HL-60 (cell line): ENCODE results near the gene KLK6.

Experiments
- DNase-seq, 2 experiments: peaks; one replicate each; pipeline ENCODE4 v3.0.0-alpha.2; 2010 to 2020; ENCODE audit warnings: low read depth in 1 of 2, low spot score in 1 of 2
- H3K27ac ChIP-seq: fragments of 250-450 bp; sonication (Bioruptor Pico); replicated peaks from 2 replicates; pipeline ENCODE4 v1.5.1; 2020; ENCODE audit warnings: mild to moderate bottlenecking, moderate library complexity
- H3K27me3 ChIP-seq: fragments of 250-450 bp; sonication (Bioruptor Pico); 2 replicates; pipeline ENCODE4 v1.5.1; 2021; ENCODE audit warnings: mild to moderate bottlenecking, moderate library complexity; ENCODE audit not compliant: insufficient read depth, poor library complexity, severe bottlenecking
- H3K4me3 ChIP-seq: replicated peaks from 2 replicates; pipeline ENCODE4 v1.5.1; 2011; ENCODE audit warnings: mild to moderate bottlenecking, control low read depth, low read length; ENCODE audit not compliant: insufficient read depth
- GABPA ChIP-seq: IDR thresholded peaks from 2 replicates; pipeline ENCODE4 v1.6.1; 2012; ENCODE audit warnings: low read depth
- POLR2AphosphoS5 ChIP-seq: IDR thresholded peaks from 2 replicates; pipeline ENCODE4 v1.6.1; 2012; ENCODE audit warnings: low read depth
- SPI1 ChIP-seq: IDR thresholded peaks from 2 replicates; pipeline ENCODE4 v1.6.1; 2012; ENCODE audit warnings: low read depth, mild to moderate bottlenecking, borderline replicate concordance
- TF ChIP-seq, protein P1 (sequence below): IDR thresholded peaks from 2 replicates; pipeline ENCODE4 v1.6.1; 2012; ENCODE audit warnings: low read depth; ENCODE audit not compliant: insufficient replicate concordance
- TF ChIP-seq, protein P2 (sequence below): IDR thresholded peaks from one replicate; pipeline ENCODE4 v1.5.1; 2011; ENCODE audit warnings: low read length, control low read depth, inconsistent platforms; ENCODE audit not compliant: insufficient read depth

KLK6 gene

DNA sequence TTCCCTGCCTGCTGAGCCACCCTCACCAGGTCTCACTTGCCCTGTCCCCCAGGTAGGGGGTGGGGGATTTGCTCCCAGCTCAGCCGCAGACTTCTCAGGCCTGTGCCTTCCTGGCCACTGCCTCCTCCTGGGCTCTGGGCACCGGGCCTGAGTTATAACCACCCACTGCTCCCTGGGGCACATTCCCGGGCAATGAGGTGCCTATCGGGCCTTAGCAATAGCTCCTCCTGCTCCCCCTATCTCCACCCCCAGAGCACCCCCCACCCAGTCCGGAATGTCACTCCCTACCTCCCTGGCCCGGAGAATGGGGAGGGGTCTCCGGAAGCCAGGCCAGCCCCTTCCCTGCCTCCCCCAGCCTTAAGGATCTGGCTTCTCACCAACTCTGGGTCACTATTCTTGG lies 16.5 kb downstream of the KLK6 start, which contains the start of gene KLK5:
Gene KLK5 (minus strand): TSS at position 129 of the 400 bp plus-strand sequence. CDS start 381 bp downstream, outside the sequence.
- H3K4me3 ChIP-seq, result no peak within 1 kb of the TSS
- DNase-seq, result no peak
- H3K27me3 ChIP-seq, result no peaks in the 10 kb centered on the region
- H3K27ac ChIP-seq, result no peak within 1 kb of the TSS
- no peak for TF ChIP-seq SPI1
- TF ChIP-seq, protein P1, sequence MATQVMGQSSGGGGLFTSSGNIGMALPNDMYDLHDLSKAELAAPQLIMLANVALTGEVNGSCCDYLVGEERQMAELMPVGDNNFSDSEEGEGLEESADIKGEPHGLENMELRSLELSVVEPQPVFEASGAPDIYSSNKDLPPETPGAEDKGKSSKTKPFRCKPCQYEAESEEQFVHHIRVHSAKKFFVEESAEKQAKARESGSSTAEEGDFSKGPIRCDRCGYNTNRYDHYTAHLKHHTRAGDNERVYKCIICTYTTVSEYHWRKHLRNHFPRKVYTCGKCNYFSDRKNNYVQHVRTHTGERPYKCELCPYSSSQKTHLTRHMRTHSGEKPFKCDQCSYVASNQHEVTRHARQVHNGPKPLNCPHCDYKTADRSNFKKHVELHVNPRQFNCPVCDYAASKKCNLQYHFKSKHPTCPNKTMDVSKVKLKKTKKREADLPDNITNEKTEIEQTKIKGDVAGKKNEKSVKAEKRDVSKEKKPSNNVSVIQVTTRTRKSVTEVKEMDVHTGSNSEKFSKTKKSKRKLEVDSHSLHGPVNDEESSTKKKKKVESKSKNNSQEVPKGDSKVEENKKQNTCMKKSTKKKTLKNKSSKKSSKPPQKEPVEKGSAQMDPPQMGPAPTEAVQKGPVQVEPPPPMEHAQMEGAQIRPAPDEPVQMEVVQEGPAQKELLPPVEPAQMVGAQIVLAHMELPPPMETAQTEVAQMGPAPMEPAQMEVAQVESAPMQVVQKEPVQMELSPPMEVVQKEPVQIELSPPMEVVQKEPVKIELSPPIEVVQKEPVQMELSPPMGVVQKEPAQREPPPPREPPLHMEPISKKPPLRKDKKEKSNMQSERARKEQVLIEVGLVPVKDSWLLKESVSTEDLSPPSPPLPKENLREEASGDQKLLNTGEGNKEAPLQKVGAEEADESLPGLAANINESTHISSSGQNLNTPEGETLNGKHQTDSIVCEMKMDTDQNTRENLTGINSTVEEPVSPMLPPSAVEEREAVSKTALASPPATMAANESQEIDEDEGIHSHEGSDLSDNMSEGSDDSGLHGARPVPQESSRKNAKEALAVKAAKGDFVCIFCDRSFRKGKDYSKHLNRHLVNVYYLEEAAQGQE, result no peak
- no peak for TF ChIP-seq POLR2AphosphoS5
- TF ChIP-seq GABPA, result no peak
- TF ChIP-seq, protein P2, sequence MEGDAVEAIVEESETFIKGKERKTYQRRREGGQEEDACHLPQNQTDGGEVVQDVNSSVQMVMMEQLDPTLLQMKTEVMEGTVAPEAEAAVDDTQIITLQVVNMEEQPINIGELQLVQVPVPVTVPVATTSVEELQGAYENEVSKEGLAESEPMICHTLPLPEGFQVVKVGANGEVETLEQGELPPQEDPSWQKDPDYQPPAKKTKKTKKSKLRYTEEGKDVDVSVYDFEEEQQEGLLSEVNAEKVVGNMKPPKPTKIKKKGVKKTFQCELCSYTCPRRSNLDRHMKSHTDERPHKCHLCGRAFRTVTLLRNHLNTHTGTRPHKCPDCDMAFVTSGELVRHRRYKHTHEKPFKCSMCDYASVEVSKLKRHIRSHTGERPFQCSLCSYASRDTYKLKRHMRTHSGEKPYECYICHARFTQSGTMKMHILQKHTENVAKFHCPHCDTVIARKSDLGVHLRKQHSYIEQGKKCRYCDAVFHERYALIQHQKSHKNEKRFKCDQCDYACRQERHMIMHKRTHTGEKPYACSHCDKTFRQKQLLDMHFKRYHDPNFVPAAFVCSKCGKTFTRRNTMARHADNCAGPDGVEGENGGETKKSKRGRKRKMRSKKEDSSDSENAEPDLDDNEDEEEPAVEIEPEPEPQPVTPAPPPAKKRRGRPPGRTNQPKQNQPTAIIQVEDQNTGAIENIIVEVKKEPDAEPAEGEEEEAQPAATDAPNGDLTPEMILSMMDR, result no peak

DNA sequence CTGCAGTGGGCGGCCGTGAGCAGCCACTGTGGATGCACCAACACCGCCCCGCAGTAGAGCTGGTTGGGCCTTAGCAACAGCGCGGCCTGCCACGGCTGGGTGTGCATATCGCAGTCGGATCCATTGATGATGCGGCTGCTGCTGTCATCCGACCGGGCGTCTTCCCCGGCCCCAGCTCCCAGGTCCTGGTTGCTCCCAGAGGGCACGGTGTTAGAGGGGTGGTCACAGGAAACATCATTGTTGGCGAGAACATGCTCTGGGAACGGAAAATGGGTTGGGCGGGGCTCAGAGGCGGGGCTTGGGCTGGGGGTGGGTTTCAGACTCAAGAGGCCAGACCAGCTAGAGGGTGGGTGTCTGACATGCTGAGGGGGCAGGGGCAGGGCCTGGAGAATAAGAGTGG lies 19.5 kb downstream of the KLK6 start:
- no peak for TF ChIP-seq POLR2AphosphoS5
- TF ChIP-seq, protein P2, result no peak
- no peak for TF ChIP-seq SPI1
- no peak for TF ChIP-seq GABPA
- TF ChIP-seq, protein P1, result no peak
- DNase-seq, result no peak
- H3K27me3 ChIP-seq, result no peaks in the 10 kb centered on the region
- H3K27ac ChIP-seq, result no peak overlapping the region
- no peak overlapping the region for H3K4me3 ChIP-seq

DNA sequence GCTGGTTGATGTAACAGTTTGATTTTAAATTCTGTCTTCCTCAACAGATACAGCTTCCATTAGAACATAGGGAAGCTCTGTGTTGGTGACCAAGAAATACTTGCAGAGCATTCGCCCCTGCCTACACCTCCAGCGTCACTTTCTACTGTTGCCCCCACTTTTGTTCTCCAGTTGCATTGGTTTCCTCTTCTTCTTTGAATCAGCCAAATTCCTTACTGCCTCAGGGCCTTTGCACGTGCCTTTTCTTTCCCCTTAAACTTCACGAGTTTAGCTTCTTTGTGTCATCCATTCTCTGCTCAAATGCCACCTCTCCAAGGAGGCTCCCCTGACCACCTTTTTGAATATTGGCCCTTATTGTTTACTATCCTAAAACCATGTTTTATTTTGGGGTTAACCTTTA lies 22.3 kb downstream of the KLK6 start:
- Histone ChIP-seq H3K27ac (no peak overlapping the region), H3K27me3 (no peaks in the 10 kb centered on the region), H3K4me3 (no peak overlapping the region)
- TF ChIP-seq SPI1 (no peak), GABPA (no peak)
- TF ChIP-seq, protein P2, result no peak
- DNase-seq, result no peak

DNA sequence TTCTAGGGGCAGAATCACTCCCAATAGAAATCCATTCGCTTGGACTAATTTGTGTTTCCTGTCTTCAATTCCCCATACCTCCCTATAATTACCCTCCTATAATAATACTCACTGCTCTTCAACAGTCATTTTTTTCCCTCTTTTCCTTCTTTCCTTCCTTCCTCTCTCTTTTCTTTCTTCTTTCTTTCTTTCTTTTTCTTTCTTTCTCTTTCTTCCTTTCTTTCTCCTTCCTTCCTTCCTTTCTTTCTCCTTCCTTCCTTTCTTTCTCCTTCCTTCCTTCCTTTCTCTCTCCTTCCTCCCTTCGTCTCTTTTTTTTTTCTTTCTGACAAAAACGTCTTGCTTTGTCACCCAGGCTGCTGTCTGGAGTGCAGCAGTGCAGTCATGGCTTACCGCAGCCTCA lies 24.6 kb downstream of the KLK6 start:
- Histone ChIP-seq H3K27me3 (no peaks in the 10 kb centered on the region), H3K4me3 (no peak overlapping the region), H3K27ac (no peak overlapping the region)
- TF ChIP-seq, protein P1, result no peak
- TF ChIP-seq, protein P2, result no peak
- no peak for TF ChIP-seq GABPA
- TF ChIP-seq POLR2AphosphoS5, result no peak
- TF ChIP-seq SPI1, result no peak
- no peak for DNase-seq
